Liver (tissue), 3 donors: ENCODE measurements around the gene MACROH2A1.

Experiments used
- HNF4A ChIP-seq, 2 donors: conservative IDR thresholded peaks; 2 replicates each; pipeline ENCODE4 v1.6.1; 2016; ENCODE audit warnings: antibody characterized with exemption in 2 of 2, mild to moderate bottlenecking in 2 of 2
- TF ChIP-seq, protein P1 (sequence below): fragments of 150-350 bp; IDR thresholded peaks from 2 replicates; pipeline ENCODE4 v1.5.1; 2017; ENCODE audit warnings: improper control_type of control experiment, low read depth, low read length; ENCODE audit not compliant: missing input control
- TF ChIP-seq, protein P2 (sequence below): IDR thresholded peaks from 2 replicates; pipeline ENCODE4 v1.6.1; 2016; ENCODE audit warnings: antibody characterized with exemption
- TF ChIP-seq, protein P3 (sequence below): IDR thresholded peaks from 2 replicates; pipeline ENCODE4 v1.6.1; 2016; ENCODE audit warnings: antibody characterized with exemption, mild to moderate bottlenecking
- donor health status: healthy.
- donor health status: healthy.

DNA sequence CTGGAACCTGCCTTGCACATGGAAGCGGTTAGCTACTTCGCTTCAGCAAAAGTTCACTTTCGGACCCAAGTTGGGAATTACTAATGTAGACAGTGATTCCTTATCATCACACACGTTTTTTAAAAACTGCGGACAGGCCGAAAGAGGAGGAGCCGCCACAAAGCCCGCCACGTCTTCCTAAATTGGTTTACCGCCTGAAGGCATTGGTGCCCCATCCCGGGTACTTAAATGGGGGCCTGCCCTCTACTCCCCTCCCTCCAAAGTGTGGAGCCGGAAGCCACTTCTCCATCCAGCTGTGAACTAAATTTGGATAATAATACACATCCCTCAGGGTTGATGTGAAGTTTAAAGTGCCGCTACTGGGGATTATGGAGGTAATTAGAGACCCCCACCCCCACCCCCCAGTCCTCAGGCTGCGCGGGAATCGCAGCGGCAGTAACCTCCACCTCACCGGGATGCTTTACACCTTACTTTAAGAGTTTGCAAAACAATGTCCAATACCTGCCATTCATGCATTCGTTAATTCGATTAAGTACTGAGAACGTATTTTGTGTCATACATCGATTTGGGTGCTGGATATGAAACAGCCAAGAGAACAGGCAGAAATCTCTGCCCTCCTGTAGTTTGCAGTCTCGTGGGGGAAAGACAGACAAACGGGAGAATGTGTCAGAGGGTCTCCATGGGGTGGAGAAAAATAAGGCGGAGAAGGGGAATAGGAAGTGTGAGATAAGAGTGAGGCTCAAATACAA is 937 bp upstream of the MACROH2A1 start:
- TF ChIP-seq HNF4A (conservative IDR thresholded peaks at IDR 0.05), result no peak
- TF ChIP-seq, protein P1, sequence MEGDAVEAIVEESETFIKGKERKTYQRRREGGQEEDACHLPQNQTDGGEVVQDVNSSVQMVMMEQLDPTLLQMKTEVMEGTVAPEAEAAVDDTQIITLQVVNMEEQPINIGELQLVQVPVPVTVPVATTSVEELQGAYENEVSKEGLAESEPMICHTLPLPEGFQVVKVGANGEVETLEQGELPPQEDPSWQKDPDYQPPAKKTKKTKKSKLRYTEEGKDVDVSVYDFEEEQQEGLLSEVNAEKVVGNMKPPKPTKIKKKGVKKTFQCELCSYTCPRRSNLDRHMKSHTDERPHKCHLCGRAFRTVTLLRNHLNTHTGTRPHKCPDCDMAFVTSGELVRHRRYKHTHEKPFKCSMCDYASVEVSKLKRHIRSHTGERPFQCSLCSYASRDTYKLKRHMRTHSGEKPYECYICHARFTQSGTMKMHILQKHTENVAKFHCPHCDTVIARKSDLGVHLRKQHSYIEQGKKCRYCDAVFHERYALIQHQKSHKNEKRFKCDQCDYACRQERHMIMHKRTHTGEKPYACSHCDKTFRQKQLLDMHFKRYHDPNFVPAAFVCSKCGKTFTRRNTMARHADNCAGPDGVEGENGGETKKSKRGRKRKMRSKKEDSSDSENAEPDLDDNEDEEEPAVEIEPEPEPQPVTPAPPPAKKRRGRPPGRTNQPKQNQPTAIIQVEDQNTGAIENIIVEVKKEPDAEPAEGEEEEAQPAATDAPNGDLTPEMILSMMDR, result no peak
- TF ChIP-seq, protein P2, sequence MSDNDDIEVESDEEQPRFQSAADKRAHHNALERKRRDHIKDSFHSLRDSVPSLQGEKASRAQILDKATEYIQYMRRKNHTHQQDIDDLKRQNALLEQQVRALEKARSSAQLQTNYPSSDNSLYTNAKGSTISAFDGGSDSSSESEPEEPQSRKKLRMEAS, result no peak
- TF ChIP-seq, protein P3, sequence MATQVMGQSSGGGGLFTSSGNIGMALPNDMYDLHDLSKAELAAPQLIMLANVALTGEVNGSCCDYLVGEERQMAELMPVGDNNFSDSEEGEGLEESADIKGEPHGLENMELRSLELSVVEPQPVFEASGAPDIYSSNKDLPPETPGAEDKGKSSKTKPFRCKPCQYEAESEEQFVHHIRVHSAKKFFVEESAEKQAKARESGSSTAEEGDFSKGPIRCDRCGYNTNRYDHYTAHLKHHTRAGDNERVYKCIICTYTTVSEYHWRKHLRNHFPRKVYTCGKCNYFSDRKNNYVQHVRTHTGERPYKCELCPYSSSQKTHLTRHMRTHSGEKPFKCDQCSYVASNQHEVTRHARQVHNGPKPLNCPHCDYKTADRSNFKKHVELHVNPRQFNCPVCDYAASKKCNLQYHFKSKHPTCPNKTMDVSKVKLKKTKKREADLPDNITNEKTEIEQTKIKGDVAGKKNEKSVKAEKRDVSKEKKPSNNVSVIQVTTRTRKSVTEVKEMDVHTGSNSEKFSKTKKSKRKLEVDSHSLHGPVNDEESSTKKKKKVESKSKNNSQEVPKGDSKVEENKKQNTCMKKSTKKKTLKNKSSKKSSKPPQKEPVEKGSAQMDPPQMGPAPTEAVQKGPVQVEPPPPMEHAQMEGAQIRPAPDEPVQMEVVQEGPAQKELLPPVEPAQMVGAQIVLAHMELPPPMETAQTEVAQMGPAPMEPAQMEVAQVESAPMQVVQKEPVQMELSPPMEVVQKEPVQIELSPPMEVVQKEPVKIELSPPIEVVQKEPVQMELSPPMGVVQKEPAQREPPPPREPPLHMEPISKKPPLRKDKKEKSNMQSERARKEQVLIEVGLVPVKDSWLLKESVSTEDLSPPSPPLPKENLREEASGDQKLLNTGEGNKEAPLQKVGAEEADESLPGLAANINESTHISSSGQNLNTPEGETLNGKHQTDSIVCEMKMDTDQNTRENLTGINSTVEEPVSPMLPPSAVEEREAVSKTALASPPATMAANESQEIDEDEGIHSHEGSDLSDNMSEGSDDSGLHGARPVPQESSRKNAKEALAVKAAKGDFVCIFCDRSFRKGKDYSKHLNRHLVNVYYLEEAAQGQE, result no peak
